KMS-11 (cell line): ENCODE results near the gene OR4D1.

Experiments used
- H2AFZ ChIP-seq: fragments of 200-600 bp; sonication (generic); 2 replicates; pipeline ENCODE4 v1.6.1; 2016; ENCODE audit warnings: antibody characterized with exemption, mixed run types, low read depth
- H3K27ac ChIP-seq: fragments of 200-600 bp; sonication (generic); 2 replicates; pipeline ENCODE4 v1.6.1; 2016; ENCODE audit warnings: mild to moderate bottlenecking, mixed run types
- H3K27me3 ChIP-seq: fragments of 200-600 bp; sonication (generic); 2 replicates; pipeline ENCODE4 v1.6.1; 2017; ENCODE audit warnings: mild to moderate bottlenecking, low read depth, mixed run types, moderate library complexity; ENCODE audit not compliant: insufficient read depth
- H3K36me3 ChIP-seq: fragments of 200-600 bp; sonication (generic); 2 replicates; pipeline ENCODE4 v1.6.1; 2017; ENCODE audit warnings: mild to moderate bottlenecking, mixed run types; ENCODE audit not compliant: insufficient read depth
- H3K4me1 ChIP-seq: fragments of 200-600 bp; sonication (generic); 2 replicates; pipeline ENCODE4 v1.6.1; 2016; ENCODE audit warnings: mild to moderate bottlenecking, low read depth, mixed run types; ENCODE audit not compliant: poor library complexity, severe bottlenecking
- H3K4me2 ChIP-seq: fragments of 200-600 bp; sonication (generic); 2 replicates; pipeline ENCODE4 v1.7.0; 2016; ENCODE audit warnings: mild to moderate bottlenecking, mixed run types
- H3K4me3 ChIP-seq: fragments of 200-600 bp; sonication (generic); IDR thresholded peaks from 2 replicates; pipeline ENCODE4 v1.6.1; 2017; ENCODE audit warnings: low read depth, low read length, mixed read lengths; ENCODE audit not compliant: insufficient read depth
- H3K79me2 ChIP-seq: fragments of 200-600 bp; sonication (generic); 2 replicates; pipeline ENCODE4 v1.6.1; 2016; ENCODE audit warnings: low read depth, mixed run types; ENCODE audit not compliant: insufficient read depth
- H3K9ac ChIP-seq: fragments of 200-600 bp; sonication (generic); 2 replicates; pipeline ENCODE4 v1.6.1; 2016; ENCODE audit warnings: mild to moderate bottlenecking, mixed run types
- H4K20me1 ChIP-seq: fragments of 200-600 bp; sonication (generic); 2 replicates; pipeline ENCODE4 v1.6.1; 2016; ENCODE audit warnings: mild to moderate bottlenecking, mixed run types; ENCODE audit not compliant: insufficient read depth
- CTCF ChIP-seq: fragments of 200-600 bp; sonication (generic); conservative IDR thresholded peaks from 2 replicates; pipeline ENCODE4 v1.6.1; 2017; ENCODE audit warnings: low read depth, mild to moderate bottlenecking, antibody characterized with exemption, low read length, moderate library complexity, mixed read lengths

Gene OR4D1

GRCh38 chr17:58176200-58176599, 28.0 kb downstream of the OR4D1 start:
- H2AFZ ChIP-seq, result no peak overlapping the region
- H3K36me3 ChIP-seq, result no peaks in the 10 kb centered on the region
- H3K27me3 ChIP-seq, result no peaks in the 10 kb centered on the region
- H3K4me1 ChIP-seq, result no peaks in the 10 kb centered on the region
- H3K4me3 ChIP-seq, result no peak overlapping the region
- no peak overlapping the region for H3K4me2 ChIP-seq
- no peaks in the 10 kb centered on the region for H3K79me2 ChIP-seq
- H3K9ac ChIP-seq, result no peak overlapping the region
- no peak for TF ChIP-seq CTCF
- H4K20me1 ChIP-seq, result no peaks in the 10 kb centered on the region
- H3K27ac ChIP-seq, result no peak overlapping the region

- H3K4me1 ChIP-seq, result no peaks in the 10 kb centered on the region
- TF ChIP-seq CTCF, result no peak
- no peak overlapping the region for H3K9ac ChIP-seq
- no peak overlapping the region for H3K4me2 ChIP-seq
- H3K27me3 ChIP-seq, result no peaks in the 10 kb centered on the region
- H2AFZ ChIP-seq, result no peak overlapping the region
- no peak overlapping the region for H3K4me3 ChIP-seq
- no peaks in the 10 kb centered on the region for H3K79me2 ChIP-seq
- no peaks in the 10 kb centered on the region for H4K20me1 ChIP-seq
- no peak overlapping the region for H3K27ac ChIP-seq
- H3K36me3 ChIP-seq, result no peaks in the 10 kb centered on the region
Measured at GRCh38 chr17:58181796-58182195, 33.6 kb downstream of the OR4D1 start.

- no peak overlapping the region for H3K4me3 ChIP-seq
- H3K36me3 ChIP-seq, result no peaks in the 10 kb centered on the region
- H3K27me3 ChIP-seq, result no peaks in the 10 kb centered on the region
- H2AFZ ChIP-seq, result no peak overlapping the region
- H3K79me2 ChIP-seq, result no peaks in the 10 kb centered on the region
- H4K20me1 ChIP-seq, result no peaks in the 10 kb centered on the region
- H3K4me1 ChIP-seq, result no peaks in the 10 kb centered on the region
- no peak overlapping the region for H3K4me2 ChIP-seq
- H3K9ac ChIP-seq, result no peak overlapping the region
- TF ChIP-seq CTCF, result no peak
- no peak overlapping the region for H3K27ac ChIP-seq
Measured at GRCh38 chr17:58183514-58183913, 35.3 kb downstream of the OR4D1 start.

GRCh38 chr17:58184308-58184985, 36.3 kb downstream of the OR4D1 start:
- Histone ChIP-seq H3K27ac (no peak overlapping the region), H3K36me3 (no peaks in the 10 kb centered on the region), H3K4me3 (no peak overlapping the region), H3K4me2 (no peak overlapping the region), H3K27me3 (no peaks in the 10 kb centered on the region), H3K79me2 (no peaks in the 10 kb centered on the region), H3K4me1 (no peaks in the 10 kb centered on the region), H4K20me1 (no peaks in the 10 kb centered on the region), H2AFZ (no peak overlapping the region), H3K9ac (no peak overlapping the region)
- no peak for TF ChIP-seq CTCF
